ENCODE measurements around the gene UBE2Q2. TPM values are rescaled to one million over a fixed set of nuclear protein-coding genes. Genes with fewer than 3 reads are reported as not detected.
A peak's percentile ranks its signal among the peaks of the same experiment; 100 is the strongest.

Gene UBE2Q2
- total and polyA plus RNA-seq, 7 donors = 9.3 to 32.2 (median 15.9) TPM

- ATAC-seq = no peak
- 92 to 94% (median 92%) methylated on average over 2 of the region's 2 CpGs for WGBS, 3 donors
- no peak for DNase-seq
- TF ChIP-seq CTCF (IDR thresholded peaks at IDR 0.05) = no peak
- Histone ChIP-seq H3K9me3 (no peaks in the 10 kb centered on the region), H3K4me3 (no peak overlapping the region), H3K27me3 (ENCODE audit: insufficient read depth in 3 of 3, low read length in 2 of 3) (no peaks in the 10 kb centered on the region), H3K27ac (no peak overlapping the region), H3K36me3 (ENCODE audit: insufficient read depth in 1 of 2, low read depth in 1 of 2) (no peaks in the 10 kb centered on the region), H3K4me1 (no peaks in the 10 kb centered on the region)
- intact Hi-C loops (cut with DNase I) = loop anchor here in 1 of 2 donors (10.0 kb wide), 1 partner anchor 334 kb away; no protein-coding TSS in a partner anchor
Measured at GRCh38 chr15:75810874-75811498, 32.3 kb upstream of the UBE2Q2 start.

GRCh38 chr15:75811626-75812025 is 31.6 kb upstream of the UBE2Q2 start:
- H3K9me3 ChIP-seq = no peaks in the 10 kb centered on the region
- TF ChIP-seq CTCF (IDR thresholded peaks at IDR 0.05) = no peak
- DNase-seq (no peak), ATAC-seq (peak in 1 of 4 donors; percentile 19)
- no peaks in the 10 kb centered on the region for H3K36me3 ChIP-seq (ENCODE audit: insufficient read depth in 1 of 2, low read depth in 1 of 2)
- intact Hi-C loops (cut with DNase I) = loop anchor here in 1 of 2 donors (10.0 kb wide), 1 partner anchor 333 kb away; no protein-coding TSS in a partner anchor
- no peak overlapping the region for H3K27ac ChIP-seq
- H3K4me3 ChIP-seq = no peak overlapping the region
- H3K4me1 ChIP-seq = no peaks in the 10 kb centered on the region
- no peaks in the 10 kb centered on the region for H3K27me3 ChIP-seq (ENCODE audit: insufficient read depth in 3 of 3, low read length in 2 of 3)
- WGBS, 3 donors = 81 to 89% (median 86%) methylated on average over 3 of the region's 3 CpGs

GRCh38 chr15:75814794-75815193 is 28.5 kb upstream of the UBE2Q2 start:
- TF ChIP-seq CTCF (IDR thresholded peaks at IDR 0.05) = no peak
- intact Hi-C loops (cut with DNase I) = loop anchor here in 1 of 2 donors (10.0 kb wide), 1 partner anchor 330 kb away; no protein-coding TSS in a partner anchor
- ATAC-seq (no peak), DNase-seq (no peak)
- no peak overlapping the region for H3K27ac ChIP-seq
- no peaks in the 10 kb centered on the region for H3K27me3 ChIP-seq (ENCODE audit: insufficient read depth in 3 of 3, low read length in 2 of 3)
- no peaks in the 10 kb centered on the region for H3K4me1 ChIP-seq
- H3K36me3 ChIP-seq (ENCODE audit: insufficient read depth in 1 of 2, low read depth in 1 of 2) = no peaks in the 10 kb centered on the region
- no peak overlapping the region for H3K4me3 ChIP-seq
- 73 to 82% (median 75%) methylated on average over 5 of the region's 5 CpGs for WGBS, 3 donors
- H3K9me3 ChIP-seq = no peaks in the 10 kb centered on the region

GRCh38 chr15:75815811-75816719 is 27.2 kb upstream of the UBE2Q2 start:
- Histone ChIP-seq H3K4me3 (no peak overlapping the region), H3K27me3 (ENCODE audit: insufficient read depth in 3 of 3, low read length in 2 of 3) (no peaks in the 10 kb centered on the region), H3K27ac (no peak overlapping the region), H3K36me3 (ENCODE audit: insufficient read depth in 1 of 2, low read depth in 1 of 2) (no peaks in the 10 kb centered on the region), H3K9me3 (no peaks in the 10 kb centered on the region), H3K4me1 (no peaks in the 10 kb centered on the region)
- intact Hi-C loops (cut with DNase I) = loop anchor here in 1 of 2 donors (10.0 kb wide), 1 partner anchor 329 kb away; no protein-coding TSS in a partner anchor
- 71 to 81% (median 79%) methylated on average over 3 of the region's 3 CpGs for WGBS, 3 donors
- DNase-seq (no peak), ATAC-seq (no peak)
- TF ChIP-seq CTCF (IDR thresholded peaks at IDR 0.05) = no peak
